SU-DHL-6 (cell line): Measurements from ENCODE around the gene TULP4.

Source experiments
- H2AFZ ChIP-seq: fragments of 200-600 bp; sonication (generic); 2 replicates; pipeline ENCODE4 v1.6.1; 2014; ENCODE audit warnings: low read depth, mild to moderate bottlenecking, moderate library complexity, mixed read lengths, antibody characterized with exemption, low read length; ENCODE audit not compliant: severe bottlenecking
- H3F3A ChIP-seq: fragments of 200-600 bp; shearing (Covaris generic); 2 replicates; pipeline ENCODE4 v1.6.0; 2016; ENCODE audit warnings: antibody characterized with exemption, mild to moderate bottlenecking; ENCODE audit not compliant: insufficient read depth
- H3K27ac ChIP-seq: fragments of 200-600 bp; sonication (generic); 2 replicates; pipeline ENCODE4 v1.5.1; 2016; ENCODE audit warnings: low read depth, mild to moderate bottlenecking, low read length, moderate library complexity, mixed read lengths
- H3K27me3 ChIP-seq: fragments of 200-600 bp; sonication (generic), shearing (Covaris generic); 2 replicates; pipeline ENCODE4 v1.6.0; 2014; ENCODE audit warnings: mild to moderate bottlenecking, low read length
- H3K36me3 ChIP-seq: fragments of 200-600 bp; sonication (generic); 2 replicates; pipeline ENCODE4 v1.6.1; 2014; ENCODE audit warnings: mild to moderate bottlenecking, low read length, mixed read lengths
- H3K4me2 ChIP-seq: fragments of 300-600, 200-600 bp; shearing (Covaris generic), sonication (generic); 2 replicates; pipeline ENCODE4 v1.6.0; 2014; ENCODE audit warnings: low read length, low read depth, mild to moderate bottlenecking; ENCODE audit not compliant: poor library complexity, severe bottlenecking
- H3K4me3 ChIP-seq: fragments of 200-600 bp; sonication (generic); 2 replicates; pipeline ENCODE4 v1.5.1; 2014; ENCODE audit warnings: antibody characterized with exemption, low read length, mild to moderate bottlenecking, mixed read lengths; ENCODE audit not compliant: insufficient read depth, poor library complexity, severe bottlenecking
- H3K79me2 ChIP-seq: fragments of 200-600 bp; sonication (generic); 2 replicates; pipeline ENCODE4 v1.6.1; 2014; ENCODE audit warnings: mild to moderate bottlenecking, low read length, moderate library complexity; ENCODE audit not compliant: insufficient read depth
- H3K9ac ChIP-seq: fragments of 200-600 bp; sonication (generic); 2 replicates; pipeline ENCODE4 v1.7.0; 2014; ENCODE audit warnings: mild to moderate bottlenecking, low read length
- H3K9me2 ChIP-seq: fragments of 200-600 bp; sonication (generic); replicated peaks from 2 replicates; pipeline ENCODE4 v1.6.1; 2014; ENCODE audit warnings: low read length; ENCODE audit not compliant: insufficient read depth
- H3K9me3 ChIP-seq: fragments of 200-600 bp; sonication (generic); 2 replicates; pipeline ENCODE4 v1.6.1; 2014; ENCODE audit warnings: low read length, mixed read lengths; ENCODE audit not compliant: insufficient read depth
- H4K20me1 ChIP-seq: fragments of 200-600 bp; sonication (generic); 2 replicates; pipeline ENCODE4 v1.6.1; 2014; ENCODE audit warnings: low read depth, mild to moderate bottlenecking, antibody characterized with exemption, low read length, moderate library complexity, mixed read lengths
- EZH2phosphoT487 ChIP-seq: fragments of 200-600 bp; sonication (generic), shearing (Covaris generic); conservative IDR thresholded peaks from 2 replicates; pipeline ENCODE4 v1.6.1; 2018; ENCODE audit warnings: mild to moderate bottlenecking, antibody characterized with exemption, low read length, moderate library complexity, mixed read lengths
- TF ChIP-seq, protein P1 (sequence below): fragments of 200-600 bp; sonication (generic); IDR thresholded peaks from one replicate; pipeline ENCODE4 v1.5.1; 2017; ENCODE audit warnings: antibody characterized with exemption, mild to moderate bottlenecking, low read length, moderate library complexity; ENCODE audit not compliant: insufficient read depth, poor library complexity, severe bottlenecking

The TULP4 gene

DNA sequence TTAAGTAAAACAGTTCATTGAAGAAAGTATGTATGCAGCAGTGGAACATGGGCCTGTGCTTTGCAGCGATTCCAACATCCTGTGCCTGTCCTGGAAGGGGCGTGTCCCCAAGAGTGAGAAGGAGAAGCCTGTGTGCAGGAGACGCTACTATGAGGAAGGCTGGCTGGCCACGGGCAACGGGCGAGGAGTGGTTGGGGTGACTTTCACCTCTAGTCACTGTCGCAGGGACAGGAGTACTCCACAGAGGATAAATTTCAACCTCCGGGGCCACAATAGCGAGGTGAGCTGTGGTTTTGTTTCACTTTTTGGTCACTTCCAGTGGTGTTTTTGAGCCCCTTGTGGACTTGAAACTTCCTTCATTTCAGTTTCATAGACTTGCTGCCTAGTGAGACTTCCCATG lies 1.7 kb downstream of the TULP4 start:
- H2AFZ ChIP-seq = no peak overlapping the region
- no peaks in the 10 kb centered on the region for H3K27me3 ChIP-seq
- H3F3A ChIP-seq = no peaks in the 10 kb centered on the region
- peaks cover 23% of the 10 kb centered on the region for H3K79me2 ChIP-seq
- H3K9me3 ChIP-seq = no peaks in the 10 kb centered on the region
- no peak for TF ChIP-seq EZH2phosphoT487
- TF ChIP-seq, protein P1, sequence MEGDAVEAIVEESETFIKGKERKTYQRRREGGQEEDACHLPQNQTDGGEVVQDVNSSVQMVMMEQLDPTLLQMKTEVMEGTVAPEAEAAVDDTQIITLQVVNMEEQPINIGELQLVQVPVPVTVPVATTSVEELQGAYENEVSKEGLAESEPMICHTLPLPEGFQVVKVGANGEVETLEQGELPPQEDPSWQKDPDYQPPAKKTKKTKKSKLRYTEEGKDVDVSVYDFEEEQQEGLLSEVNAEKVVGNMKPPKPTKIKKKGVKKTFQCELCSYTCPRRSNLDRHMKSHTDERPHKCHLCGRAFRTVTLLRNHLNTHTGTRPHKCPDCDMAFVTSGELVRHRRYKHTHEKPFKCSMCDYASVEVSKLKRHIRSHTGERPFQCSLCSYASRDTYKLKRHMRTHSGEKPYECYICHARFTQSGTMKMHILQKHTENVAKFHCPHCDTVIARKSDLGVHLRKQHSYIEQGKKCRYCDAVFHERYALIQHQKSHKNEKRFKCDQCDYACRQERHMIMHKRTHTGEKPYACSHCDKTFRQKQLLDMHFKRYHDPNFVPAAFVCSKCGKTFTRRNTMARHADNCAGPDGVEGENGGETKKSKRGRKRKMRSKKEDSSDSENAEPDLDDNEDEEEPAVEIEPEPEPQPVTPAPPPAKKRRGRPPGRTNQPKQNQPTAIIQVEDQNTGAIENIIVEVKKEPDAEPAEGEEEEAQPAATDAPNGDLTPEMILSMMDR = no peak
- H3K27ac ChIP-seq = no peak overlapping the region
- H3K36me3 ChIP-seq = peaks cover 7% of the 10 kb centered on the region
- no peak overlapping the region for H3K4me2 ChIP-seq
- H3K9me2 ChIP-seq = no peaks in the 10 kb centered on the region
- no peaks in the 10 kb centered on the region; the same call in 1 of the 2 replicates for H4K20me1 ChIP-seq
- H3K4me3 ChIP-seq = no peak overlapping the region
- no peak overlapping the region for H3K9ac ChIP-seq

GRCh38 chr6:158314737-158315136 lies 2.5 kb downstream of the TULP4 start:
- Histone ChIP-seq H3K27me3 (no peaks in the 10 kb centered on the region), H3K9me3 (no peaks in the 10 kb centered on the region), H3K36me3 (peaks cover 7% of the 10 kb centered on the region), H2AFZ (no peak overlapping the region), H3K9ac (no peak overlapping the region), H3F3A (no peaks in the 10 kb centered on the region), H3K4me3 (no peak overlapping the region), H3K4me2 (no peak overlapping the region), H4K20me1 (no peaks in the 10 kb centered on the region; the same call in 1 of the 2 replicates), H3K79me2 (peaks cover 28% of the 10 kb centered on the region), H3K27ac (no peak overlapping the region), H3K9me2 (no peaks in the 10 kb centered on the region)
- TF ChIP-seq, protein P1 = no peak
- no peak for TF ChIP-seq EZH2phosphoT487

GRCh38 chr6:158316022-158316421 lies 3.8 kb downstream of the TULP4 start:
- Histone ChIP-seq H3K79me2 (peaks cover 39% of the 10 kb centered on the region), H3K9me2 (no peaks in the 10 kb centered on the region), H3K36me3 (peaks cover 7% of the 10 kb centered on the region), H3F3A (no peaks in the 10 kb centered on the region), H3K27me3 (no peaks in the 10 kb centered on the region), H3K9me3 (no peaks in the 10 kb centered on the region), H3K4me2 (no peak overlapping the region), H3K27ac (no peak overlapping the region), H3K9ac (no peak overlapping the region), H3K4me3 (no peak overlapping the region), H2AFZ (no peak overlapping the region), H4K20me1 (no peaks in the 10 kb centered on the region; the same call in 1 of the 2 replicates)
- TF ChIP-seq, protein P1 = no peak
- TF ChIP-seq EZH2phosphoT487 = no peak
